ENCODE measurements around the gene RRP15. TPM values are rescaled to one million over a fixed set of nuclear protein-coding genes. Genes with fewer than 3 reads are reported as not detected.

RRP15 gene
- total RNA-seq, 1 donor from 2014 or later, result 3.7 TPM

- Histone ChIP-seq H3K4me1 (no peaks in the 10 kb centered on the region), H3K27me3 (no peaks in the 10 kb centered on the region), H3K27ac (no peak overlapping the region), H3K36me3 (peaks cover 0 to 14% of the 10 kb centered on the region in 2 donors), H3K9me3 (no peaks in the 10 kb centered on the region), H3K4me3 (no peak overlapping the region)
- DNase-seq (ENCODE audit: extremely low spot score in 2 of 2), result no peak
- no peak for TF ChIP-seq POLR2A (IDR thresholded peaks at IDR 0.05)
- no peak for TF ChIP-seq POLR2AphosphoS5 (IDR thresholded peaks at IDR 0.05; ENCODE audit: insufficient read depth in 1 of 2, low read depth in 1 of 2)
- TF ChIP-seq CTCF (IDR thresholded peaks at IDR 0.05), result no peak
- intact Hi-C loops (cut with DNase I), result loop anchor here (10.0 kb wide), 1 partner anchor 1242 kb away; no protein-coding TSS in a partner anchor
These were observed 37.7 kb downstream of the RRP15 start for GRCh38 chr1:218322762-218323161.

GRCh38 chr1:218323568-218324225, 38.6 kb downstream of the RRP15 start:
- Histone ChIP-seq H3K9me3 (no peaks in the 10 kb centered on the region), H3K36me3 (peaks cover 0 to 14% of the 10 kb centered on the region in 2 donors), H3K27me3 (no peaks in the 10 kb centered on the region), H3K4me1 (no peaks in the 10 kb centered on the region), H3K4me3 (no peak overlapping the region), H3K27ac (no peak overlapping the region)
- intact Hi-C loops (cut with DNase I), result loop anchor here (10.0 kb wide), 1 partner anchor 1241 kb away; no protein-coding TSS in a partner anchor
- DNase-seq (ENCODE audit: extremely low spot score in 2 of 2), result no peak
- no peak for TF ChIP-seq CTCF (IDR thresholded peaks at IDR 0.05)
- no peak for TF ChIP-seq POLR2A (IDR thresholded peaks at IDR 0.05)
- TF ChIP-seq POLR2AphosphoS5 (IDR thresholded peaks at IDR 0.05; ENCODE audit: insufficient read depth in 1 of 2, low read depth in 1 of 2), result no peak

GRCh38 chr1:218324226-218324580, 39.1 kb downstream of the RRP15 start:
- H3K4me1 ChIP-seq, result no peaks in the 10 kb centered on the region
- no peak for DNase-seq (ENCODE audit: extremely low spot score in 2 of 2)
- H3K27me3 ChIP-seq, result no peaks in the 10 kb centered on the region
- TF ChIP-seq POLR2A (IDR thresholded peaks at IDR 0.05) (no peak), CTCF (IDR thresholded peaks at IDR 0.05) (no peak), POLR2AphosphoS5 (IDR thresholded peaks at IDR 0.05; ENCODE audit: insufficient read depth in 1 of 2, low read depth in 1 of 2) (no peak)
- H3K36me3 ChIP-seq, result peaks cover 0 to 14% of the 10 kb centered on the region in 2 donors
- no peak overlapping the region for H3K27ac ChIP-seq
- H3K9me3 ChIP-seq, result no peaks in the 10 kb centered on the region
- intact Hi-C loops (cut with DNase I), result loop anchor here (10.0 kb wide), 1 partner anchor 1241 kb away; no protein-coding TSS in a partner anchor
- H3K4me3 ChIP-seq, result no peak overlapping the region

- TF ChIP-seq POLR2AphosphoS5 (IDR thresholded peaks at IDR 0.05; ENCODE audit: insufficient read depth in 1 of 2, low read depth in 1 of 2), result no peak
- no peak for TF ChIP-seq POLR2A (IDR thresholded peaks at IDR 0.05)
- no peak for TF ChIP-seq CTCF (IDR thresholded peaks at IDR 0.05)
- Histone ChIP-seq H3K9me3 (no peaks in the 10 kb centered on the region), H3K4me1 (no peaks in the 10 kb centered on the region), H3K4me3 (no peak overlapping the region), H3K27me3 (no peaks in the 10 kb centered on the region), H3K27ac (no peak overlapping the region), H3K36me3 (peaks cover 0 to under 1% of the 10 kb centered on the region in 2 donors)
- no peak for DNase-seq (ENCODE audit: extremely low spot score in 2 of 2)
- intact Hi-C loops (cut with DNase I), result loop anchor here (10.0 kb wide), 1 partner anchor 1236 kb away; no protein-coding TSS in a partner anchor
These were observed 43.7 kb downstream of the RRP15 start for GRCh38 chr1:218328769-218329168.

GRCh38 chr1:218330043-218330623, 45.0 kb downstream of the RRP15 start:
- no peaks in the 10 kb centered on the region for H3K4me1 ChIP-seq
- TF ChIP-seq CTCF (IDR thresholded peaks at IDR 0.05) (peak; percentile 63 to 79 (median 69)), POLR2AphosphoS5 (IDR thresholded peaks at IDR 0.05; ENCODE audit: insufficient read depth in 1 of 2, low read depth in 1 of 2) (peak in 1 of 2 donors; percentile 38), POLR2A (IDR thresholded peaks at IDR 0.05) (no peak)
- H3K27me3 ChIP-seq, result no peaks in the 10 kb centered on the region
- H3K9me3 ChIP-seq, result no peaks in the 10 kb centered on the region
- no peaks in the 10 kb centered on the region for H3K36me3 ChIP-seq
- DNase-seq (ENCODE audit: extremely low spot score in 2 of 2), result no peak
- intact Hi-C loops (cut with DNase I), result no loop called here
- H3K4me3 ChIP-seq, result no peak overlapping the region
- no peak overlapping the region for H3K27ac ChIP-seq

All from vagina (tissue), 2 donors.